ENCODE results near the gene STARD10.
A peak's percentile ranks its signal among the peaks of the same experiment; 100 is the strongest.

The STARD10 gene

DNA sequence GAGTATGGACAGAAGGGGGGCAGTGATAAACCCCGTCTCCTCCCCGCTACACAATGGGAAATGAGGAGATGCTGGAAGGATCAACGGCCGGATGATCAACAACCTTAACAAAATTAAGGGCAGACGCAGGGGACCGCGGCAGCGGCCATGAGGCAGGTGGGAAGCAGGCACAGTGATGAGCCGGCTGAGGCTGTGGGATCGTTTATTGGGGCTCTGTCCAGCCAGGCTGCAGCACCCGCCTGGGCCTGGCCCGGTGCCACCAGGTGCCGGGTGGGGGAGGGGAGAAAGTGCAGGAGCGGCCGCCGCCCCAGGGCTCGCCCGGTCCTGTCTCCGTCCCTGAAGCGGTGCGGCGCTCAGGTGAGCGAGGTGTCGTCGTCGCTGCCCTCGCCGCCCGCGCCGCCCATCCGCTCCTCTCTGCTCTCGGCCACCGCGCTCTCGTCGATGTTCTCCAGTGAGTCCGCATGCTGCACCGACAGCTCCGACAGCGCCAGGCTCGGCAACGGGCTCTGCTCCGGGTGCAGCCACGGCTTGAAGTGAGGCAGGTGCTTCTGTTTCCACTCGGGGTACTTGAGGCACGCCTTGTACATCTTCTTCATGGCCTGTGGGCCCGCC is 39.2 kb downstream of the STARD10 start:
- no peak for DNase-seq
- Histone ChIP-seq H3K4me3 (ENCODE audit: low read depth, low read length) (no peak overlapping the region), H3K36me3 (peaks cover 5% of the 10 kb centered on the region; the same call in 1 of the 2 replicates), H3K27me3 (ENCODE audit: insufficient read depth, low read depth, severe bottlenecking) (no peaks in the 10 kb centered on the region), H3K9me3 (ENCODE audit: severe bottlenecking) (no peaks in the 10 kb centered on the region), H3K27ac (no peak overlapping the region)
- TF ChIP-seq, protein P1, sequence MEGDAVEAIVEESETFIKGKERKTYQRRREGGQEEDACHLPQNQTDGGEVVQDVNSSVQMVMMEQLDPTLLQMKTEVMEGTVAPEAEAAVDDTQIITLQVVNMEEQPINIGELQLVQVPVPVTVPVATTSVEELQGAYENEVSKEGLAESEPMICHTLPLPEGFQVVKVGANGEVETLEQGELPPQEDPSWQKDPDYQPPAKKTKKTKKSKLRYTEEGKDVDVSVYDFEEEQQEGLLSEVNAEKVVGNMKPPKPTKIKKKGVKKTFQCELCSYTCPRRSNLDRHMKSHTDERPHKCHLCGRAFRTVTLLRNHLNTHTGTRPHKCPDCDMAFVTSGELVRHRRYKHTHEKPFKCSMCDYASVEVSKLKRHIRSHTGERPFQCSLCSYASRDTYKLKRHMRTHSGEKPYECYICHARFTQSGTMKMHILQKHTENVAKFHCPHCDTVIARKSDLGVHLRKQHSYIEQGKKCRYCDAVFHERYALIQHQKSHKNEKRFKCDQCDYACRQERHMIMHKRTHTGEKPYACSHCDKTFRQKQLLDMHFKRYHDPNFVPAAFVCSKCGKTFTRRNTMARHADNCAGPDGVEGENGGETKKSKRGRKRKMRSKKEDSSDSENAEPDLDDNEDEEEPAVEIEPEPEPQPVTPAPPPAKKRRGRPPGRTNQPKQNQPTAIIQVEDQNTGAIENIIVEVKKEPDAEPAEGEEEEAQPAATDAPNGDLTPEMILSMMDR (IDR thresholded peaks at IDR 0.05; ENCODE audit: low read depth, low read length): no peak

DNA sequence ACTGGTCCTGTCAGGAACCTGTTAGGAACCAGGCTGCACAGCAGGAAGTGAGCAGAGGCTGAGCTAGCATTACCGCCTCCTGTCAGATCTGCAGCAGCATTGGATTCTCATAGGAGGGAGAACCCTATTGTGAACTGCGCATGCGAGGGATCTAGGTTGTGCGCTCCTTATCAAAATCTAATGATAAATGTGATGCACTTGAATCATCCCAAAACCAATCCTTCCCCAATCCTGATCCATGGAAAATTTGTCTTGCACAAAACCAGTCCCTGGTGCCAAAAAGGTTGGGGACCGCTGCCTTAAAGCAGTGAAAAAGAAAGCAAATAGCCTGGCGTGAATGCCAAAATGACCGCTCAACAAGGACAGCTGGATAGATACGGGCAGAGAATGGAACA is 39.7 kb downstream of the STARD10 start:
- H3K36me3 ChIP-seq: peaks cover 5% of the 10 kb centered on the region; the same call in 1 of the 2 replicates
- no peak overlapping the region for H3K4me3 ChIP-seq (ENCODE audit: low read depth, low read length)
- no peaks in the 10 kb centered on the region for H3K27me3 ChIP-seq (ENCODE audit: insufficient read depth, low read depth, severe bottlenecking)
- H3K9me3 ChIP-seq (ENCODE audit: severe bottlenecking): no peaks in the 10 kb centered on the region
- H3K27ac ChIP-seq: no peak overlapping the region
- DNase-seq: no peak
- TF ChIP-seq, protein P1 (IDR thresholded peaks at IDR 0.05; ENCODE audit: low read depth, low read length): no peak

DNA sequence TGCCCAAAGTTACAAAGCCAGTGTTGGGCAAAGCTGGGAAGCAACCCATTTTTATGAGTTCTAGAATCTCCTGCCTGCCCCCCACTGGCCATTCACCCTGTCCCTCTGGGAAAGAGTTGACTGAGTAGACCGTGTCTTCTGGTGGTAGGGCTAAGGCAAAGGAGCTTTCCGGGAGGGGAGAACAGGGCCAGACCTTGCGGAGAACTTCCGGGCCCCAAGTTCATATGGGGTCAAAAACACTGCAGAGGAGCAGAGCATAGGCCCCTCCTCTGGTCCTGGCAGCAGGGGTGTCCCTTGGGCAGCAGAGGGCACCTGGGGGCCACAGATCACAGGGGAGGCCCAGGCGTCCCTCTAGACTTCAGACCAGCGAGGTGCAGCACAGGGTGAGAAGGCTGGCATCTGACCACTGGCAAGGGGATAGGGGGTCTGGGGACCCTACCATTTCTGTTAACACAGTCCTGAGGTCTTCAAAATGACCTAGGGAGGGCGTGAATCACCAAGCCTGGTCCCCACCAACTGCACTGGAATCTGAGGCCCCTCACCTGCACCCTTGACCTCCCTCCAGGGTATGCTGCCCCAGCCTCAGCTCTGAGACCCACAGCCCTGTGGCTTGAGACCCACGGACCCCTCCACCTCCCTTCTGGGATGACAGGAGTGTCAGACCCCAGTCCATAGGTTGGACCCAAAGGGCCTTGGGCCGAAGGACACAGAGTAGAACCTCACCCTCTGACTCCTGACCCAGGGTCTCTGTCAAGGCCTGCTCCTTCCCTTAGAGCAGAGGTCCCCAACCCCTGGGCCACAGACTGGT is 40.3 kb downstream of the STARD10 start:
- H3K27me3 ChIP-seq (ENCODE audit: insufficient read depth, low read depth, severe bottlenecking): no peaks in the 10 kb centered on the region
- DNase-seq: no peak
- H3K36me3 ChIP-seq: peaks cover 5% of the 10 kb centered on the region; the same call in 1 of the 2 replicates
- no peak overlapping the region for H3K4me3 ChIP-seq (ENCODE audit: low read depth, low read length)
- no peak overlapping the region for H3K27ac ChIP-seq
- TF ChIP-seq, protein P1 (IDR thresholded peaks at IDR 0.05; ENCODE audit: low read depth, low read length): 0 out of 2 replicates have a peak, but pooled peaks have one; percentile 9
- no peaks in the 10 kb centered on the region for H3K9me3 ChIP-seq (ENCODE audit: severe bottlenecking)

DNA sequence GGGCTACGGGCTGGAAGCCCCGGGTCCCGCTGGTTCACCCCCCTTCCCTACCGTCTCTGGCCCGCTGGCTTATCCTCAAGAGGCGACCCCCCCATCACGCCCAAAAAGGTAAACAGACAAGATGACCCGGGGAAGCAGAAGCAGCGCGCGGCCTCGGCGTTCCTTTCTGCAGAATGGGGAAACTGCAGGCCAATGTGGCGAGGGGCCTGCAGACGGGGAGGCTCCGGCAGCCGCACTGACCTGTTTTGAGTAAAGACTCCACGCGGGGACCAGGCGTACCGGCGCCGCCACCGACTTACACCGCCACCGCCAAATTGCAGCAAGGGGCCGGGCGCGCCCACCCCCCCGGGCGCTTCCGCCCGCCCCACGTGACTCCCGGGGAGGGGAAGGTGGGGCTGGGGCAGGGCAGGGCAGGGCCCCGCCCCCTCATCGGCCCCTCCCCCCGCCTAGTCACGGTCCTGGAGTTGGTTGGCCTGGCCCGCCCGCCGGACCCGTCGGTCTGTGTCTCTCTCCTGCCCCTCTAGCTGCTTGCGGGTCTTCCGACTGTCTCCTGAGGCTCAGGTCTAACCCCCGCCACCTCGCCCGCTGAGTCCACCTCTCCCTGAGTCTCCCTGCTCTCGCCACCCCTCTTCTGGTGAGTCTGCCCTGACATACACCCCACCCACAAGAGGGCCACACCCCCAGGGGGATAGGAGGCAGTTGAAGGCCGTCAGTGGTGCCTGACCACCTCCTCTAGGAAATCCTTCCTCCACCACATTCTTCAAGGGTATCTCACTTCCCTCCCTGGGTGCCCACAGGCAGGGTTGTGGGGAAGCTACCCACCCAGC is 41.5 kb downstream of the STARD10 start, which contains the start of gene ARAP1:
TSS of gene ARAP1 (minus strand) at position 321 of the 827 bp plus-strand sequence. CDS start 25,280 bp downstream, outside the sequence.
- H3K27ac ChIP-seq: peak within 1 kb of the TSS; percentile 62
- peaks cover 5% of the 10 kb centered on the region; the same call in 1 of the 2 replicates for H3K36me3 ChIP-seq
- DNase-seq: peak; percentile 83

More for the DNA sequence above, 41.5 kb downstream of the STARD10 start, which contains the start of gene ARAP1:
- Histone ChIP-seq H3K9me3 (ENCODE audit: severe bottlenecking) (no peaks in the 10 kb centered on the region), H3K4me3 (ENCODE audit: low read depth, low read length) (peak within 1 kb of the TSS; percentile 53), H3K27me3 (ENCODE audit: insufficient read depth, low read depth, severe bottlenecking) (no peaks in the 10 kb centered on the region)
- TF ChIP-seq, protein P1 (IDR thresholded peaks at IDR 0.05; ENCODE audit: low read depth, low read length): no peak

Measured in WERI-Rb-1 (cell line).